Endometrium (tissue), 2 donors: ENCODE results near the gene GPR148.

Experiments used
- FAIRE-seq: peaks from 2 replicates; lab custom pipeline; 2012; peaks lifted over from hg19 to GRCh38; lab: Jason Lieb, UNC
- donor health status: control.
- donor health status: control.

GPR148 gene

DNA sequence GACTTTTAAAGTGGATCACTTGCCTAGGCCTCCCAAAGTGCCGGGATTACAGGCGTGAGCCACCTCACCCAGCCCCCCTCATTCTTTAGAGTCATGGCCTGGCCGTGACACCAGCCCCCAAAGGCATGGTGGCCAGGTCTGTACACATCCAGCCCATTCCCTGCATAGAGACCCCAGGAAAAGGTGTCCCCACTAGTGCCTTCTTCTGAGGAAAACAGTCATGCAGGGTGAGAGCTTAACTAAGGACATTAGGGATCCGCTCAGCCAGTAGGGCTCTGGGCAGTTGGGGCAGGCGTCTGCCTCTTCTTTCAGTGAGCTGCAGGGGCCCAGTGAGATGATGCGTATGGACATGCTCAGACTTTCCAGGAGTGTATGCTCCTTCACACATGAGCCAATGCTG lies 20.8 kb downstream of the GPR148 start:
- no peak for FAIRE-seq

DNA sequence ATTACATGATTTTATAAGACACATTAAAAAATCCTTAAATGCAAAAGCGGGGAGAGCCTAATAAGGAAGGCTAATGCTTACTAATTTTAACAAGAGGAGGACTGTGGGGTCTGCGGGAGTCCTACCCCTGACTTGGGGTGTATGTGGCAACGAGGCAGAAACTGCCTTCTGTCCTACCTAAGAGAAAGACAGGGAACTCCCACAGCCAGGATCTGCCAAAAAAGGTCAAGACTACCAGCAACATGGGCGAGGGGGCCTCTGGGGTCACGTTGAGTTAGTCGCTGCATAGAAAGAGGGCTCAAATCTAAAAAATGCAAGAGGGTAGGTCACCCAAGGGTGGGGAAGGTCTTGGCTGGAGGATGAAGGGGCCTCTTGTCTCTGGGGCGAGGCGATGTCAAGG lies 25.9 kb downstream of the GPR148 start:
- FAIRE-seq, result no peak

DNA sequence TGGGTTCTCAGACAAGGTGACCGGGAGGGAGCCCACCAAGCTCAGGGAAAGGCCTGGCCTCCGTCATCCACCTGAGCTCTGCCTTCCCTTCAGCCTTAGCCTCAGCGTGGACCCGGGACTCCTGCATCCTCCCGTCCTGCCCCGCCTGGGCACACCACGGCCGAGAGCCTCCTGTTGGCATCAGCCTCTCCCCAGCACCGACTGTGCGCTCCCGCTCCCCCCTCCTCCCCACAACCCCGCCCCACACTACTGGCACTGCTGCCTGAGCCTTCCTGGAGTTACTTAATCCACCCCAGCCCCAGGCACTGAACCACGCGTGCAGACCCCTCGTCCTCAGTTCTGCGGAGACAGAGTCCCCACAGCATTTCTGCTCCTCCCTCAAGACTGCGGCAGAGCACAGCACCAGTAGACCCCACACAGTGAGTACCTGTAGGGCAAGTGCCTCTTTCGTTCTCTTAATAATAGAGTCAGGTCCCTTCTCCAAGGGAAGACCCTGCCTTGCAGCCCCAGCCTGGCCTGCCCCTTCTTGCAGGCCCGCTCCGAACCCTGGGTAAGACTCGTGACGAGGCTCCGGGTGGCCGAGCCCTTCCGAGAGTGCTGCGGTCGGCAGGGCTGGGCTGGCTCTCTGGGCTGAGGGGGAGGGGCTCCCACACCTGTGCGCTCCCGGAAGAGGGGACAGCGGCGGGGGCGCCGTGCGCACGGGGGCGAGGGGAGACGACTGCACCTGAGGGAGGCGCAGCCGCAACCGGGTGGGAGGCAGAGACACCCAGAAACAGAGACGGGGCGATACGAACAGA lies 26.6 kb downstream of the GPR148 start, which contains the start of gene AMER3:
Gene AMER3 (plus strand): TSS at position 285 of the 797 bp plus-strand sequence. CDS start 6,533 bp downstream, outside the sequence.
- FAIRE-seq, result no peak

DNA sequence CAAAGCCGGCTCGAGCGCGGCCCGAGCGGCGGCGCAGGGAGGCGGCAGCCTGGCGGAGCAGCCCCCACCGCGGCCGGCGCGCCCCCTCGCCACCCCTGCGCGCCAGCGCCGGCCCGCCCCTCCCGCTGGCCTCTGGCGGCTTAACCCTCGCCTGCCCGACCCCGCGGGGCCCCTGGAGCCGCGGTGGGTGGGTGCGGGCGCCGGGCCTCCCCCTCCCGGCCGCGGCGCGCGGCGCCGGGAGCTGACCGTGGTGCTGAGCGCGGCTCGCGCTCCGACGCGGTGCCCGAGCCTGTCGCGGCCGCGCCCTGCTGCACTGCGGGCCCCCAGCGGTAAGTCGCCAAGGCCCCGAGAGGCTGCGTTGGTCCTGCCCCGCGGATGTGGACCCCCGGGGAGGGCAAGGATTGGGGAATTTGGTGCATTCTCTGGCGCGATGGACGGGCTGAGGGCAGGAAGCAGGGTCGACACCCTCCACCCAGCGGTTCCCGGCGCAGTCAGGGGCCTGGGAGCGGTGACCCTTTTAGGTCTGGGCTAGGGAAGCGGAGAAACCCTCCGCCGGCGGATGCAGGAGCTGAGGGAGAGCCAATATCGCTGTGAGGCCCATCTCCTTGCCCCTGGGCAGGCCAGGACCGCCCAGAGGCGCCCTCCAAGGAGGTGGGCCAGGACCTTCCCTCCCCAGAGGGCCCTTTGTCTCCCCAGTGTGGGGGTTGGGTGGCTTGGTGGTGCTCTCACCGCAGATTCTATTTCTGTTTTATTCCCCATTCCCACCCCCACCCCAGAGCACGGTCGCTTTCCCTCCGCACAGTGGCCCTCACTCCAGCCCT lies 27.4 kb downstream of the GPR148 start:
- no peak for FAIRE-seq

DNA sequence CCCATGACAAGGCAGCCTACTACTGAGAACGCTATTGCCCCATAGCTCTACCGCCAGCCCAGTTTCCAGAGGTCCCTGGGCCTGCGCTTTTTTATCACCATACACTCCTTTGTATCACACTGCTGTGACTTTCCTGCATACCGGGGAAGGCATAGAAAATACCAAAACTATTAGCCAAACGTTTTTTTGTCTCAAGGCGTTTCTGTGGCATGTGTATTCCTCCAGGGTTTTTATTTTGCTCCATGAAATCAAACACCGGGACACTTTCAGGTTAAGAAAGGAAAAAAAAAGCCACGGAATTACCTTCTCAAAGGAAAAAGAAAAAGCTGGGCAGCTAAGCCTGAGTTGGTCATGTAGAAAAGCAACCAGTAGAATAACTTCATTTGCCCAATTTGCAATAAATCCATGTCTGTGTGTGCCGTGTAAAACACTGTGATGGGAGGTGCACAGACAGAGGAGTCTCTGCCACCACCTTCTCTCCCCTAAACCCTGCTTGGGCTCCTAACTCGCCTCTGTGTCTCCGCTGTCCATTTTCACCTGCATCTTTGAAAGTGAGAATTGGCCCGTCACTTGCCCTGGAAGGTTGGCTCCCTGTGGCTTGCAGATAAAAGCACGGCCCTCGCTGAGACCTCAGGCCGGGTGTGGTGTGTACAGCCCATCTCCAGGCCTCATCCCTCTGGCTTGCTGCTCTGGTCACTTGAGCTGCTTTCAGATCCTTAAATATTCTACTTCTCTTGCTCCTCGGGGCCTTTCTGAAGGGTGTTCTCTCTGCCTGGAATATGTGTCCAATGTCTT lies 28.2 kb downstream of the GPR148 start:
- FAIRE-seq, result no peak

DNA sequence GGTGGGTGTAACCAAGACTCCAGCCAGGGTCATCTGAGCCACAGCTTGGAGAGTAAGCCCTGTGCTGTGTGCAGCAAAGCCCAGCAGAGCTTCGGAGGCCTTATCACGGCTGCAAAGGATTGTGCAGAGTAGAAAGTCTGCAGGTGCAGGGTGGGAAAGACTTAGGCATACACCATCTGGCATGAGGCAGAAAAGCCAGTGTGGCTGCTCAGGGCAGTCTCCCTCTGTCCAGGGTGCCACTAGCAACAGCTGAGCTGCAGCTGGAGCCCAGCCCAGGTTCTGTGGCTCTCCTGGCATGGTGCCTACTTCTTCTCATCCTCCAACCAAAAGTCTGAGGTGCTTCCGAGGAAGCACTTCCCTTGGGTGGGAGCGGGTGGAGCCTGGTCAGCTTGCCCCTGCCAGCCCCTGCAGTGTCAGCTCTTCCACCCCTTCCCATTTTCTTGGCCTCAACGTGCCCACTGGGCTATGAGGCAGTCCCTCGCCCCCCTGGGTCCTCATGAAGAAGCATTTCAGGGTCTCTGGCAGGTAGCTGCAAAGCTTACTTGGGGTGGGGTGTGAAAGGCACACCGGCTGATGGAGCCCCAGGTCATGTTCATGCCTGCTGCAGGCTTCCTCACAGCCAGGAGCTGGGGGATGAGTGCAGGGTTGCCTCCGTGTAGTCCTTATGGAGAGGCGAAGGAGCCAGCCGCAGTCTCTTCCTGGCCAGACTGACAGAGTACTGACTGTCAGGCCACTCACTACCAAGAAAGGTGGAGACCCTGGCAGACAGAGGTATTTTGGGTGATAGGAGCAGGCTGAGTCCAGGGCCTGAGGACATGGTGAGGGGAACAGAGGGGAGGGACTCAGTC lies 31.3 kb downstream of the GPR148 start:
- no peak for FAIRE-seq

DNA sequence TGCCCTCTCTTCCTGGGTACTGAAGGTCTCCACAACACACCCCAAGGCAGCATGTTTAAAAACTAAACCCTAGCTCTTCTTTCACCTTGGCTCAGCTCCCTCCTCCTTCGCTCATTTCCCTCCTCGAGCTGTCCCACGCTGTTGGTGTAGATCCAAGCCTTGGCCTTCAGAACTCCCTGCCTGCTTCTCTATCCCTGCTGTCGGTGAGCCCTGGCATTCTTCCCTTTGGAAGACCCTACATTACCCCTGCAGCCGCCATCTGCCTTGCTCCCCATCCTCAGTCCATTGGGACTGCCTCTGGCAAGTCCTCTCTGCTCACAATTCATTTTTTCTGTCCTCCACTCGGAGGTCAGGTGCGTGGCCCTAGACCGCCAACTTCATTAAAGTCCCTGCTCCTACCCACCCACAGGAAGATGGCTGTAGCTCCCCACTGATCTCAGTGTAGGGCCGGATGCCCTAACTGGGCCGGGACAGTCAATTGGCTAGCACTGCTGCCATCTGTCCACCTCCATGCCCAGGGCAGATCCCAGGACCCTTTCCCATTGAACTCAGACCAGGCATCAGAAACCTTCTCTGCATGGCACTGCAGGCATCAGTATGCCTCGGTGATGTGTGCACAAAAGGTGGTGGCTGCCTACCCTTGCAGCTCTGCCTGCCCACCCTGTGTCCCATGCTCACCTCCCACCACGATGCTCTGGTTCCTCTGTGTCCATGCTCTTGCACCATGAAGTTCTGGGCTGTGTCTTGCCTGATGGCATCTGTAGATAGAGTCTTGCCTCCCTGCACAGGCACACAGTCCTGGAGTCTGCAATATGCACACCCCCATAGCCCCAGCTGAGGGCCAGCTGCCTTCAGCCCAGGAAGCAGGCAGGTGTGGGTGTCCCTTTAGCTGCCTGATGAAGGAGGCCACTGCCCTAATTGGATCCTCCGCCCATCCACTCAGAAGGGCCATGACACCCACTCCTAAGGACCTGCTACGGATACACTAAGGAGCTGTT lies 32.2 kb downstream of the GPR148 start:
- FAIRE-seq, result no peak

DNA sequence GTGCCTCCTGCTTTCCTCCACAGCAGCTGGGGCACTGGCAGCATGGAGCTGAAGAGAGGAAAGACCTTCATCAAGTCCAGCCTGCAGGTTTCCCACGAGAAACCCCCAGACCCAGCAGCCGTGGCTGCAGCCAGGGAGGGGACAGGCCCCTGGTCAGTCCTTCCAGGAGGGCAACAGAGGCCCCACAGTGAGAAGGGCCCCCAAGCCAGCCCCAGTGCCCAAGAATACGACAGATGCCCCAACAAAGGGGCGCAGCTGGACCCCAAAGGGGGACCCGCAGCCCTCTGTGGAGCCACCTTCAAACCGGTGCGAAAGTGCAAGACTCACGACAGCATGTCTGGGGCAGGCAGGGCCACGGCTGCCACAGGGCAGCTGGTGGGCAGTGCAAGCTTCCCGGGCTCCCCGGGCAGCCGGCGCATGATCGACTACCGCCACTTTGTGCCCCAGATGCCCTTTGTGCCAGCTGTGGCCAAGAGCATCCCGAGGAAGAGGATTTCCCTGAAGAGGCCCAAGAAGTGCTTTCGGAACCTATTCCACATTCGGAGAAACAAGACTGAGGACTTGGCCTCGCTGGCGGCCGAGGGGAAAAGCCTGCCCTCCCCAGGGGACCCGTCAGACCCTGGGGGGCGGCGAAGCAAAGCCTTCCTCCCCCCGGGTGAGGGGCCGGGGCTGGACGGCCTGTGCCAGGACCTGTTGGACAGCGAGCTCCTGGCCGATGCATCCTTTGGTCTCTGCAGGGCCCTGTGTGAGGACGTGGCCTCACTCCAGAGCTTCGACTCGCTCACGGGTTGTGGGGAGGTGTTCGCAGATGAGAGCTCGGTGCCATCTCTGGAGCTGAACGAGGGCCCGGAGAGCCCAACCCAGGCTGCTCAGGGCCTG lies 33.4 kb downstream of the GPR148 start:
- FAIRE-seq, result no peak

DNA sequence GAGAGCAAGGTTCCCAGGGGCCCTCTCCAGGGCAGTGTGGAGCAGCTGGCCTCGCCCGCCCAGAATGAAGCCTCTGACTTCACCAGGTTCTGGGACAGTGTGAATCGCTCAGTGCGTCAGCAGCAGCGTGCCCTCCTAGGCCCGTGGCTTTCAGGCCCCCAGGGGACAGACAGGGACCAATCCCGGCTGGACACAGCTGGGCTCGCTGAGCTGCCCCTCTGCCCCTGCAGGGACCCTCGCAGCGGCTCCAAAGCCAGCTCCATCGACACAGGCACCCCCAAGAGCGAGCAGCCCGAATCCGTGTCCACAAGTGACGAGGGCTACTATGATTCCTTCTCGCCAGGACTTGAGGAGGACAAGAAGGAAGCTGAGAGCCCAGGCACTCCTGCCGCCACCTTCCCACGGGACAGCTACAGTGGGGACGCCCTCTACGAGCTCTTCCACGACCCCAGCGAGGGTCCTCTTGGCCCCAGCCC lies 34.1 kb downstream of the GPR148 start:
- no peak for FAIRE-seq

DNA sequence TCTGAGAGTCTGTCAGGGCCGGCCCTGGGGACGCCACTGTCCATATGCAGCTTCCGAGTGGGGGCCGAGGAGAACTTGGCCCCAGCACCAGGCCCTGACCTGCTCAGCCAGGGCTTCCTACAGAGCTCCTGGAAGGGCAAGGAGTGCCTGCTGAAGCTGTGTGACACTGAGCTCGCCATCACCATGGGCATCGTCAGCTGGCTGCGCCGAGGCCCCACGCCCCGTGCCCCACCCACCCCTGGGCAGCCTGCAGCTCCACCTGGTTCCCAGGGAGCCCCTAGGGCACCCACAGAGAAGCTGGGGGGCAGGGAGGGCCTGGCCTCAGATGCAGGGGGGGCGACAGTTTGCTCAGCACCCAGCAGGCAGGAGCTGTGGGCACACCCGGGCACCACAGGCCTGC lies 34.5 kb downstream of the GPR148 start:
- no peak for FAIRE-seq

DNA sequence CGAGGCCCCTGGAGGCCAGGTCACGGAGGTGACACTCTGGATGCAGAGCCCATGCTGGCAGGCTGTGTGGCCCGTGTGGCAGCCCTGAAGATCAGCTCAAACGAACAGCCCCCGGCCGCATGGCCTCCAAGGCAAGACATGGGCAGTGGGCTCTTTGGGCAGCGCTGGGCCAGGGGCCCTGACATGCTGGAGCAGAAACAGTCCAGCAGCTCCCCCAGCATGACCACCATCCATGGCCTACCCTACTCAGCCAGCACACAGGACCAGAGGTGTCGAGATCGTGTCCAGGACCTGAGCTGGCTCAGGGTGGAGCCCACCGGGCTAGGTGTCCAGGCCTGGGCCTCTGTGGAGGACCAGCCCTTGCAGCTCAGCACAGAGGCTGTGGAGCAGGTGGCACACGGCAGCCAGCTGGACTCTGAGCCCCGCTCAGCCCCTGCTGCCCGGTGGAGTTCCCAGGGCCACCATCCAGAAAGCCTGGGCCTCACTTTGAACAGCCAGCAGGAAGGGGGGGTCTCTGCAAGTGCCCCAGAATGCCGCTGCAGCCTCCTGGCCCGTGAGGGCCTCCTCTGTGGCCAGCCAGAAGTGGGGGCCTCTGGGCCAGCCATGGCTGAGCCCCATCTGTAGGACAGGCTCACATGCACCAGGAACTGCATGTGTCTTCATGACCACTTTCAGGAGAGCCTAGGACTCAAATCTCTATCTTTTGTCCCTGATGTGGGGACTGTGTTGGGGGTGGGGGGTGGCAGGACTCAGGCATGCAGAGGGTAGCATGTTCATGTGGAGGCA lies 35.4 kb downstream of the GPR148 start:
- no peak for FAIRE-seq

DNA sequence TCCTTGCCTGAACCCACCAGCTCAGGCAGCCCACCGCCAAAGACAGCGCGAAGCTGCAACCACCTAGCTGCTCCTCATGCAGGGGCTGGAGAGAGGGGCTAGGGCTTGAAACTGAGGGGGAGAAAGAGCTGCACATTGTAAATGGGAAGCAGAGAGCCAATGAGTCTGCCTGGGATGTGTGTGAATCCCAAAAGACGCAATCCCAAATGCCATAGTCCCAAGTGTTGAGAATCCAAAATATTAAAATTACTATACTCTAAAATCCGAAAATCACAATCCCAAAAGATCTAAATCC lies 35.9 kb downstream of the GPR148 start:
- no peak for FAIRE-seq

DNA sequence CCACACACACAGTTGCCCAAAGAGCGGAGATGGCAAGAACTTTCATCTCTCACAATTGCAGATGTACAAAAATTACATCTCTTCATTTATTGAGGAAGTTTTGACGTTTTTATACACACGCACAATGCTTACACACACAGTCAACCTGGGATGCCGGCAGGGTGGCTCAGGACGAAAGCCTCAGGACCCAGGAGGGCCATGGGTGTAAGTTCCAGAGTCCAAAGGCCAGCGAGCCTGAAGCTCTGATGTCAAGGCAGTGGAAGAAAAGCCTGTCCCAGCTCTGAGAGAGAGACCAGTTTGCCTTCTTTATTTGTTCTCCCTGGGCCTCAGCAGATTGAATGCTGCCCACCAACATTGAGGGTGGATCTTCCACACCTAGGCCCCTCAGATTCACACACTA lies 36.6 kb downstream of the GPR148 start:
- FAIRE-seq, result no peak

DNA sequence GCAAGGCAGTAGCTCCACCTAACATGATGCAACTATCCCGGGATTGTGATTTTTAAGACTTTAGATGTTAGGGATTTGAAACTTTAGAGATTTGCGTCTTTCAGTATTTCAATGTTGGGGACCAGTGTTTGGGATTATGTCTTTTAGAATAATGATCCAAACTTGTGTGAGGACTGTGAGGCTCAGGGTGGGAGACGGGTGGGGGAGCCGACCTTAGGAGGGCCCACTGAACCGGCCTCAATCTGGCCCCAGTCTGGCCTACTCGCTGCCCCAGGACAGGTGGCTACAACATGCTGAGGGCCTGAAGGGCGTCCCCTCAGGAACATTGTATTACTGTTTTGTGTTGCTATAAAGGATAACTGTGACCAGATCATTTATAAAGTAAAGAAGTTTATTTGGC lies 37.2 kb downstream of the GPR148 start:
- FAIRE-seq, result no peak

DNA sequence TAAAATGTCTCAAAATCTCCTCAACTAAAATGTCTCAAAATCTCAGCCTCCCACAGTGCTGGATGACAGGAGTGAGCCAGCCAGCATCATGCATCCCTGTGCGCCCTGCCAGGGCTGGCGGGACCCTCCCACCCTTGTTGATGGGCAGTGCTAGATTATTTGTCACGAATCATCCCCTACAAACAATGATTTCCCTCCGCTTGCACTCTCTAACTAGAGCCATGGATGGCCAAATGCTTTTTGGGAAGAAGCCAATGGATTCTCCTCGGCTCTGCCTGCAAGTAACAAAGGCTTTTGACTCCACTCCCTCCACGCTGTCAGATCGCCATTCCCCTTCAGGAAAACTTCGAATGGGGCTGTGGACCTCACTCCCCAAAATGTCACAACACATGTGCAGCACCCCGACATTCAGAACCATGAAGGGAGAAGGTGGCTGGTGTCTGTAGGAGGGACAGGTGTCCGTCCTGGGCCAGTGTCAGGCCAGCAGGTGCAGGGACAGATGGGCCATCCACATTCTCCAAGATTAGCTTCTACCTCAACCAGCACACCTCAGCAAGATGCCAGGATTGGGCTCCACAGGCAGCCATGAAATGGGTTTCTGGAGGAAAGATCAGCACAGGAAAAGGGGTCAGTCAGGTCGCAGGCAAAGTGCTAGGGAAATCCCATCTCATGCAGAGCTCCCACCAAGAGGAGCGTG lies 38.0 kb downstream of the GPR148 start:
- no peak for FAIRE-seq

DNA sequence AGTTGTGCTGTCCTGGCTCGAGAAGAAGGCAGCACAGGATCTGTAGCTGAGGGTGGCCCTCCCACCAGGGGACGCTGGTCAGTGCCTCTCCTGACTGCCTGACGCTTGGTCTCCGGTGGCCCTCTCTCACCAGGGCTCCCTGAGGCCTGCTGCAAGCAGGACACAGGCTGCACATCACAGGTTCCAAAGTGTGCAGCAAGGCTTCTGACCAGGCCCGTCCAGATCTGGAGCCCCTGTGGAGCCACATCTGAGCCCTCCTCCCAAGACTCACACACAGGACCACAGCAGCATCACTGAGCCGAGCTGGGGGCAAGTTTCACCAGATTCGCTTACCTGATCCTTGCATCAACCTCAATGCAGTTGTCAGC lies 38.5 kb downstream of the GPR148 start:
- no peak for FAIRE-seq

DNA sequence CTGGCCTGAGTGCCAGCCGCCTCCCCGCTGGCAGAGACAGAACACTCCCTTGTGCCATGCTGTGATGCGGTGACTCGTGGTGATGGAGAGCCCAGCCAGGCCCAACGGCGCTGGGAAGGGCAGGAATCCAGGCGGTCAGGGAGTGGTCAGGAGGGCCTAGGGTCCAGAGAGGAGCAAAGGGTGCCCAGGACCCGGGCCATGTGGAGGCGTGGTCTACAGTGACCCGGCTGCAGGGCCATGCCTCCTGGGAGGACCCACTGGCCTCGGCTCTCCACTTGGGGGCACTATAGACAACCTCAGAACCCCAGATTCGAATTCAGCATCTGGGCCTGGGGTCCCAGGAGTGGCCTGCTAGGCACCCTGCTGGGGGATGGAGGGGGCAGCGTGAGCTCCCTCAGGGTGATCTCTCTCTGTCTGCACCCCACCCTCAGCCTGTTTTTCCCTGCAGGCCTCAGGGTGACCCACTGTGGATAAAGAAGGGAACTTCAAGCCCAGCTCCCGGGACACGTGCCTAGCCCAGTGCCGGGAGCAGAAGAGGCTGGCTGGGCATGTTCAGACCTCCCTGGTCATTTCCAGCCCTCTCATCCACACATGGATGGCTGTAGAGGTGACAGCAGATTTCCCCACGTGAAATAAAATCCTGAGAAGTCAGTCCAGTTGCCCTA lies 39.5 kb downstream of the GPR148 start:
- no peak for FAIRE-seq
